ENCODE measurements around the gene POLRMT.

DNA sequence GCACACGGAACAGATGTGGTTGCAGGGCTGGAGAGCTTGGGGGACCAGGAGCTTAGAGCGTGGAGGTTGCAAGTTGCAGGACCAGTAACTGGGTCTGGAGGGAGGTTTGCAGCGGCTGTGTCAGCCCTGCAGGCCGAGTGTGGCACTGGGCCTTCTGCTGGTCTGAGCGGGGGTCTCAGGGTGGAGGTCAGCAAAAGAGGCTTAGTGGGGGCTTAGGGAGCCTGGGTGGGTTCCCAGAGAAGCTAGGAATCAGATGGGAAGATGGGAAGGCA lies 49.4 kb downstream of the POLRMT start:
- TF ChIP-seq, protein P1, sequence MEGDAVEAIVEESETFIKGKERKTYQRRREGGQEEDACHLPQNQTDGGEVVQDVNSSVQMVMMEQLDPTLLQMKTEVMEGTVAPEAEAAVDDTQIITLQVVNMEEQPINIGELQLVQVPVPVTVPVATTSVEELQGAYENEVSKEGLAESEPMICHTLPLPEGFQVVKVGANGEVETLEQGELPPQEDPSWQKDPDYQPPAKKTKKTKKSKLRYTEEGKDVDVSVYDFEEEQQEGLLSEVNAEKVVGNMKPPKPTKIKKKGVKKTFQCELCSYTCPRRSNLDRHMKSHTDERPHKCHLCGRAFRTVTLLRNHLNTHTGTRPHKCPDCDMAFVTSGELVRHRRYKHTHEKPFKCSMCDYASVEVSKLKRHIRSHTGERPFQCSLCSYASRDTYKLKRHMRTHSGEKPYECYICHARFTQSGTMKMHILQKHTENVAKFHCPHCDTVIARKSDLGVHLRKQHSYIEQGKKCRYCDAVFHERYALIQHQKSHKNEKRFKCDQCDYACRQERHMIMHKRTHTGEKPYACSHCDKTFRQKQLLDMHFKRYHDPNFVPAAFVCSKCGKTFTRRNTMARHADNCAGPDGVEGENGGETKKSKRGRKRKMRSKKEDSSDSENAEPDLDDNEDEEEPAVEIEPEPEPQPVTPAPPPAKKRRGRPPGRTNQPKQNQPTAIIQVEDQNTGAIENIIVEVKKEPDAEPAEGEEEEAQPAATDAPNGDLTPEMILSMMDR (IDR thresholded peaks at IDR 0.05), result no peak
- no peak for TF ChIP-seq EP300 (IDR thresholded peaks at IDR 0.05)
- TF ChIP-seq POLR2A (IDR thresholded peaks at IDR 0.05), result no peak
- no peak for TF ChIP-seq POLR2AphosphoS5 (IDR thresholded peaks at IDR 0.05)

Data from stomach (tissue), 4 donors.